H1 (cell line): ENCODE measurements around the gene GAS6.

Source experiments
- BACH1 ChIP-seq: IDR thresholded peaks from 2 replicates; pipeline ENCODE4 v1.6.1; 2012; ENCODE audit warnings: low read length, improper control_type of control experiment
- EZH2 ChIP-seq: fragments of 200-600 bp; sonication (generic); IDR thresholded peaks from 2 replicates; pipeline ENCODE4 v1.7.1; 2012; ENCODE audit warnings: low read depth, mild to moderate bottlenecking, moderate library complexity, low read length, inconsistent platforms; ENCODE audit not compliant: severe bottlenecking
- GABPA ChIP-seq: IDR thresholded peaks from 2 replicates; pipeline ENCODE4 v1.6.1; 2011; ENCODE audit warnings: mild to moderate bottlenecking, low read length, moderate library complexity, borderline replicate concordance; ENCODE audit not compliant: insufficient read depth
- JUND ChIP-seq: IDR thresholded peaks from 2 replicates; pipeline ENCODE4 v1.6.1; 2011; ENCODE audit warnings: mild to moderate bottlenecking, improper control_type of control experiment, low read length
- POLR2A ChIP-seq, 2 experiments: IDR thresholded peaks; 1 replicate in 1 of 2; 2 replicates in 1 of 2; pipeline ENCODE4 v1.6.1; 2011; ENCODE audit warnings: low read depth in 2 of 2, low read length in 2 of 2, mild to moderate bottlenecking in 2 of 2; ENCODE audit errors: control extremely low read depth in 1 of 2
- RAD21 ChIP-seq, 2 experiments: IDR thresholded peaks in 1 of 2; conservative IDR thresholded peaks in 1 of 2; 2 replicates each; pipeline ENCODE4 v1.6.1; 2011; ENCODE audit warnings: low read depth in 2 of 2, low read length in 2 of 2, improper control_type of control experiment in 1 of 2, inconsistent platforms in 1 of 2, mild to moderate bottlenecking in 1 of 2, moderate library complexity in 1 of 2
- SIRT6 ChIP-seq: IDR thresholded peaks from one replicate; pipeline ENCODE4 v1.7.1; 2012; ENCODE audit warnings: low read length, inconsistent platforms
- TAF1 ChIP-seq: IDR thresholded peaks from 2 replicates; pipeline ENCODE4 v1.6.1; 2011; ENCODE audit warnings: mild to moderate bottlenecking, low read depth, low read length
- TEAD4 ChIP-seq: IDR thresholded peaks from 2 replicates; pipeline ENCODE4 v1.6.1; 2012; ENCODE audit warnings: low read depth, low read length, inconsistent platforms, mixed read lengths
- TF ChIP-seq, protein P1 (sequence below): IDR thresholded peaks from 2 replicates; pipeline ENCODE4 v1.6.1; 2012; ENCODE audit warnings: low read length, inconsistent platforms
- TF ChIP-seq, protein P2 (sequence below), 3 experiments: IDR thresholded peaks; 1 replicate in 2 of 3; 2 replicates in 1 of 3; pipeline versions ENCODE4 v1.5.1 to v1.6.1; 2011; ENCODE audit warnings: low read length in 3 of 3, mild to moderate bottlenecking in 3 of 3, inconsistent platforms in 2 of 3, low read depth in 1 of 3, moderate library complexity in 1 of 3; ENCODE audit not compliant: insufficient read depth in 1 of 3; ENCODE audit errors: control extremely low read depth in 1 of 3

GRCh38 chr13:113874177-113874576 is 10.3 kb upstream of the GAS6 start:
- TF ChIP-seq JUND (no peak), GABPA (no peak), SIRT6 (no peak), POLR2A (IDR thresholded peaks at IDR 0.05; ENCODE audit: control extremely low read depth in 1 of 2, low read depth in 2 of 2, low read length in 2 of 2) (no peak), EZH2 (no peak), RAD21 (IDR thresholded peaks at IDR 0.05 in 1 of 2, conservative IDR thresholded peaks at IDR 0.05 in 1 of 2; ENCODE audit: low read depth in 2 of 2, low read length in 2 of 2) (no peak), BACH1 (no peak), TEAD4 (no peak), TAF1 (no peak)
- TF ChIP-seq, protein P1, sequence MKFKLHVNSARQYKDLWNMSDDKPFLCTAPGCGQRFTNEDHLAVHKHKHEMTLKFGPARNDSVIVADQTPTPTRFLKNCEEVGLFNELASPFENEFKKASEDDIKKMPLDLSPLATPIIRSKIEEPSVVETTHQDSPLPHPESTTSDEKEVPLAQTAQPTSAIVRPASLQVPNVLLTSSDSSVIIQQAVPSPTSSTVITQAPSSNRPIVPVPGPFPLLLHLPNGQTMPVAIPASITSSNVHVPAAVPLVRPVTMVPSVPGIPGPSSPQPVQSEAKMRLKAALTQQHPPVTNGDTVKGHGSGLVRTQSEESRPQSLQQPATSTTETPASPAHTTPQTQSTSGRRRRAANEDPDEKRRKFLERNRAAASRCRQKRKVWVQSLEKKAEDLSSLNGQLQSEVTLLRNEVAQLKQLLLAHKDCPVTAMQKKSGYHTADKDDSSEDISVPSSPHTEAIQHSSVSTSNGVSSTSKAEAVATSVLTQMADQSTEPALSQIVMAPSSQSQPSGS = no peak
- TF ChIP-seq, protein P2, sequence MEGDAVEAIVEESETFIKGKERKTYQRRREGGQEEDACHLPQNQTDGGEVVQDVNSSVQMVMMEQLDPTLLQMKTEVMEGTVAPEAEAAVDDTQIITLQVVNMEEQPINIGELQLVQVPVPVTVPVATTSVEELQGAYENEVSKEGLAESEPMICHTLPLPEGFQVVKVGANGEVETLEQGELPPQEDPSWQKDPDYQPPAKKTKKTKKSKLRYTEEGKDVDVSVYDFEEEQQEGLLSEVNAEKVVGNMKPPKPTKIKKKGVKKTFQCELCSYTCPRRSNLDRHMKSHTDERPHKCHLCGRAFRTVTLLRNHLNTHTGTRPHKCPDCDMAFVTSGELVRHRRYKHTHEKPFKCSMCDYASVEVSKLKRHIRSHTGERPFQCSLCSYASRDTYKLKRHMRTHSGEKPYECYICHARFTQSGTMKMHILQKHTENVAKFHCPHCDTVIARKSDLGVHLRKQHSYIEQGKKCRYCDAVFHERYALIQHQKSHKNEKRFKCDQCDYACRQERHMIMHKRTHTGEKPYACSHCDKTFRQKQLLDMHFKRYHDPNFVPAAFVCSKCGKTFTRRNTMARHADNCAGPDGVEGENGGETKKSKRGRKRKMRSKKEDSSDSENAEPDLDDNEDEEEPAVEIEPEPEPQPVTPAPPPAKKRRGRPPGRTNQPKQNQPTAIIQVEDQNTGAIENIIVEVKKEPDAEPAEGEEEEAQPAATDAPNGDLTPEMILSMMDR (IDR thresholded peaks at IDR 0.05; ENCODE audit: control extremely low read depth in 1 of 3, insufficient read depth in 1 of 3, low read depth in 1 of 3, low read length in 3 of 3) = no peak
